A673 (cell line): ENCODE measurements around the gene REG1B. TPM values are rescaled to one million over a fixed set of nuclear protein-coding genes. Genes with fewer than 3 reads are reported as not detected.

Experiments used
- BruUV-seq: library from RNA; stranded (reverse); fragments of 400-500 nt; replicated peaks from 2 replicates; lab custom pipeline; 2021; lab: Mats Ljungman, UMichigan
- CTCF ChIA-PET: fragments of 300-600 bp; sonication (Branson Sonifier 250); formaldehyde crosslinking; loops from one replicate; lab custom pipeline; 2022; ENCODE audit warnings: antibody characterized with exemption; lab: Charles Lee
- POLR2A ChIA-PET: fragments of 300-600 bp; sonication (Branson Sonifier 250); formaldehyde crosslinking; loops from one replicate; lab custom pipeline; 2022; ENCODE audit warnings: antibody characterized with exemption; ENCODE audit not compliant: low non-redundant PET; lab: Charles Lee
- DNase-seq: peaks from one replicate; pipeline ENCODE4 v3.0.0-alpha.2; 2015; ENCODE audit warnings: low spot score
- H3K27ac ChIP-seq: fragments of 200-600 bp; sonication (generic); 2 replicates; pipeline ENCODE4 v1.5.1; 2016; ENCODE audit warnings: mixed run types, low read depth, mild to moderate bottlenecking, mixed read lengths, antibody characterized with exemption, low read length; ENCODE audit not compliant: poor library complexity, severe bottlenecking
- H3K27me3 ChIP-seq: fragments of 200-600 bp; sonication (generic); replicated peaks from 2 replicates; pipeline ENCODE4 v1.6.1; 2017; ENCODE audit warnings: mixed run types, low read depth, mild to moderate bottlenecking, mixed read lengths, antibody characterized with exemption, low read length; ENCODE audit not compliant: insufficient read depth, poor library complexity
- H3K36me3 ChIP-seq: fragments of 200-600 bp; sonication (generic); 2 replicates; pipeline ENCODE4 v1.6.1; 2016; ENCODE audit warnings: mixed run types, mild to moderate bottlenecking, mixed read lengths, antibody characterized with exemption, low read length; ENCODE audit not compliant: insufficient read depth, poor library complexity, severe bottlenecking
- H3K4me1 ChIP-seq: fragments of 200-600 bp; sonication (generic); 2 replicates; pipeline ENCODE4 v1.6.1; 2017; ENCODE audit warnings: mixed run types, mild to moderate bottlenecking, mixed read lengths, antibody characterized with exemption, low read length; ENCODE audit not compliant: insufficient read depth, poor library complexity, severe bottlenecking
- H3K4me3 ChIP-seq: fragments of 200-600 bp; sonication (generic); 2 replicates; pipeline ENCODE4 v1.5.1; 2016; ENCODE audit warnings: low read depth, mixed run types, mild to moderate bottlenecking, mixed read lengths, low read length; ENCODE audit not compliant: poor library complexity, severe bottlenecking
- H3K9me3 ChIP-seq: fragments of 200-600 bp; sonication (generic); 2 replicates; pipeline ENCODE4 v1.6.1; 2016; ENCODE audit warnings: mixed run types, low read depth, mild to moderate bottlenecking, mixed read lengths, antibody characterized with exemption, low read length; ENCODE audit not compliant: poor library complexity, severe bottlenecking
- CTCF ChIP-seq: fragments of 300-800, 200-600 bp; sonication (generic); conservative IDR thresholded peaks from 2 replicates; pipeline ENCODE4 v1.5.1; 2017; ENCODE audit warnings: low read depth, mild to moderate bottlenecking, antibody characterized with exemption, low read length, moderate library complexity, mixed read lengths
- EZH2 ChIP-seq: fragments of 200-600 bp; sonication (generic); IDR thresholded peaks from 2 replicates; pipeline ENCODE4 v1.6.1; 2017; ENCODE audit warnings: borderline replicate concordance, low read depth, mild to moderate bottlenecking, mixed read lengths, antibody characterized with exemption, low read length; ENCODE audit not compliant: poor library complexity, severe bottlenecking
- intact Hi-C: fragments of 100-400 bp; cut with micrococcal nuclease; formaldehyde crosslinking; loops from one replicate; pipeline ENCODE4 v1.10.0; 2022; ENCODE audit not compliant: unreplicated experiment
- total RNA-seq: library from RNA; stranded (reverse); gene quantifications from 2 replicates; pipeline ENCODE4 v1.2.3, GENCODE V29; 2021

The REG1B gene
- total RNA-seq, 1 experiment from 2014 or later: not detected

- TF ChIP-seq CTCF: no peak
- no peak for TF ChIP-seq EZH2
- H3K4me3 ChIP-seq: no peak overlapping the region
- no peaks in the 10 kb centered on the region for H3K36me3 ChIP-seq
- no peak for DNase-seq
- BruUV-seq: no TSS peak
- POLR2A ChIA-PET: no interaction called here
- intact Hi-C loops: no loop called here
- no peak overlapping the region for H3K27ac ChIP-seq
- no peaks in the 10 kb centered on the region for H3K27me3 ChIP-seq
- no peaks in the 10 kb centered on the region for H3K4me1 ChIP-seq
- no peaks in the 10 kb centered on the region for H3K9me3 ChIP-seq
- CTCF ChIA-PET: no interaction called here
Measured at GRCh38 chr2:79116997-79117928, 29.5 kb upstream of the REG1B start.

GRCh38 chr2:79114797-79115494, 27.2 kb upstream of the REG1B start:
- CTCF ChIA-PET: no interaction called here

GRCh38 chr2:79112269-79112668, 24.5 kb upstream of the REG1B start:
- Histone ChIP-seq H3K36me3 (no peaks in the 10 kb centered on the region), H3K4me1 (no peaks in the 10 kb centered on the region), H3K9me3 (no peaks in the 10 kb centered on the region), H3K27me3 (no peaks in the 10 kb centered on the region), H3K27ac (no peak overlapping the region), H3K4me3 (no peak overlapping the region)
- POLR2A ChIA-PET: no interaction called here
- CTCF ChIA-PET: no interaction called here
- TF ChIP-seq EZH2: no peak
- no peak for TF ChIP-seq CTCF
- intact Hi-C loops: no loop called here
- no TSS peak for BruUV-seq
- no peak for DNase-seq

More at GRCh38 chr2:79114797-79115494, 27.2 kb upstream of the REG1B start:
- BruUV-seq: no TSS peak
- no peak for DNase-seq
- H3K27ac ChIP-seq: no peak overlapping the region
- no peaks in the 10 kb centered on the region for H3K27me3 ChIP-seq
- TF ChIP-seq CTCF (no peak), EZH2 (no peak)
- intact Hi-C loops: no loop called here
- POLR2A ChIA-PET: no interaction called here
- no peaks in the 10 kb centered on the region for H3K4me1 ChIP-seq
- no peaks in the 10 kb centered on the region for H3K9me3 ChIP-seq
- H3K4me3 ChIP-seq: no peak overlapping the region
- no peaks in the 10 kb centered on the region for H3K36me3 ChIP-seq
